ENCODE data around the gene SLC22A25.
"Not testable (repeated sequence)": the region's sequence is repeated elsewhere in the genome, so short reads cannot be mapped to it uniquely, and the experiment has no call there.

The SLC22A25 gene

GRCh38 chr11:63235471-63236461, 7.6 kb downstream of the SLC22A25 start:
- DNase-seq (ENCODE audit: low read depth): not testable (repeated sequence)

- DNase-seq (ENCODE audit: low read depth): no peak
These were observed 13.6 kb downstream of the SLC22A25 start for GRCh38 chr11:63229815-63230214.

DNA sequence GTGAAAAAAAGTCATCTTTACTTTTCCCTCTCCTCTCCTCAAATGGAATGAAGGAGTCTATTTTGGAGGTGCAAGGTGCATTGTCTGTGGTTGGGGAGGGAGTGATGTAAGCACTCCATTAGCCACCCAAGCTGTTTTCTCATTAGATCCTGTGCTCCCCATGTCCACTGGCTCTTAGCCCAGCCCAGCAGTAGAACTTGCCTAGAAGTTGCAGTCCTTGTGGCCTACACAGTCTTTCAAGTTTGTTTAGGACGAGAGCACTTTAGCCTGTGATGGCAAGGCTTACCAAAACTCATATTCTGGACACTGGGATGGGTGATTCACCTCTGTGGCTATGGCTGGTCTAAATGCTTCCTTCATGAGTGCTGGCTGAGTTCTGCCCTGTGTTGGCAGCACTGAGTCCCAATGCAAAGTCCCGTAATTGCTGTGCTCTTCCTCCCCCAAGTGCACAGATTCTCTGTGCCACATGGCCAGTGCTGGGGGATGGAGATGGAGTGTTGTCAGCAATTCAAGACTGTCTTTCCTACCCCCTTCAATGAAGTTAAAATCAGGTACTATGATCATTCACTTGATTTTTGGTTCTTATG, 15.8 kb downstream of the SLC22A25 start:
- DNase-seq (ENCODE audit: low read depth): no peak

- no peak for DNase-seq (ENCODE audit: low read depth)
These were observed 16.8 kb downstream of the SLC22A25 start for GRCh38 chr11:63226488-63227114.

DNA sequence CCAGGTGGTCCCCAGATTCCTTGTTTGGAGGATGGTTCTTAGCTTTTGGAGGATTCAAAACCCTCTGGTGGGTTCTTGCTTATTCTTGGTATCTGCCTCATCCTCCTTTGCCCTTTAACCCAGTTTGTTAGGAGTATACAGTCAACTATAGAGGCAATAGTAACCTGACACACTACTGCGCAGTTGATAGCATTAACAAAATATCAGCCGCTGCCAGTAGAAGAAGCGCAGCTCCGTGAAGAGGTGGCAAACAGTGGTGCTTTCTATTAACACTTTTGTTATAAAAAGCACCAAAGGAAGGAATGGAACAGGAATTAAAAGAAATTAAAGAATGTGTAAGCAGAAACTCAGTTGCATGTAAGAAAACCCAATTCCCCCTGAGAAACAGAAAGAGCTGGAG, 29.3 kb downstream of the SLC22A25 start:
- no peak for DNase-seq (ENCODE audit: low read depth)

DNA sequence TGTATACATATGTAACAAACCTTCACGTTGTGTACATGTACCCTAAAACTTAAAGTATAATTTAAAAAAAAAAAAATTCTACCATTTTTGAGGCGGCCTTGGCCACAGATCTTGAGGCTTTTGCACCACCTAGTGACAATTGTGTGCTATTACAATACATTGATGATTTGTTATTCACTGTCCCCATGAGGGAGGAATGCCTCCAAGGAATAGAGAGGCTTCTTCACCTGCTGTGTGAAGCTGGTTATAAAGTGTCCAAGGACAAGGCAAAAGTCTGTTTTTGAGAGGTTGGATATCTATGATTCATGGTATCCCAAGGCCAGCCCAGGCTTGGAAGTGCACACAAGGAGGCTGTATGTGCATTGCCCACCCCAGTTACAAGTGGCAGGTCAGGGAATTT, 30.7 kb downstream of the SLC22A25 start:
- DNase-seq (ENCODE audit: low read depth): no peak

DNA sequence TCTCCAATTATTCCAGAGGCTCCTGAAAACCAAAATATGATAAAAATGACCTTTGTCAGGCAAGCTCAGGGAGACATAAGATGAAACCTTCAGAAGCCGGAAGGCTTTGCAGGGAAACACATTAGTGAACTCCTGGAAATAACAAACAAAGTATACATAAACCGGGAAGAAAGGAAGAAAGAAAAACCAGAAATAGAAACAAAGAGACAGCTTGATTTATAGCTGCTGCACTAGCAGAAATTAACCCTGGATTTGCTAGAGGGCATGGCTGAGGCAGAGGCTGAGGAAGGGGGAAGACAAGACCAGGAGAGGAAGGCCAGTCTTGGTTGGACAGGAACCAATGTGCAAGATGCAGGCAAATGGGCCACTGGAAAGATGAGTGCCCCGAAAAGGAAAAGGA, 33.3 kb downstream of the SLC22A25 start:
- DNase-seq (ENCODE audit: low read depth): no peak

All from activated T-cell treated with anti-CD3 and anti-CD28 coated beads for 24 hours (primary cell).